ENCODE data around the gene RELA. TPM values are rescaled to one million over a fixed set of nuclear protein-coding genes. Genes with fewer than 3 reads are reported as not detected.

RELA gene
- polyA plus RNA-seq, 2 of the 4 experiments (the other 2 are of a cell fraction): 28.9 to 55.1 TPM

DNA sequence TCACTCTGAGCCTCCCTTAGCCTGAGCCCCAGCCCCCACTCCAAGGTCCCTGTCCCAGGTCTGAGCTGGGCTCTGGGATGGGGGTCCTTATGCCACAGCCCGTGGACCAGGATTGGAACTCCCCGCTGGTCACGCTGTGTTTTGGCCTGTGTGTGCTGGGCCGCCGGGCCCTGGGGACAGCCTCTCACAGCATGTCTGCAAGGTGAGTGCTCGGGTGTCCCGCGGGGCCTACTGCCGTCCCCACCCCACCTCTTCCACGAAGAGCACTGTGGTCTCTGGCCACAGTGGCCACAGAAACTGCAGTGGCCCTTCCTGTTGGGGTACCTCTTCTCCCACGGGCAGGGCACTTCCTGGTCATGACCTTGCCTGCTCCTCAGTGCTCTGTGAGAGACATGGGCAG is 28.3 kb downstream of the RELA start:
- ChIA-PET POLR2A (no interaction called here), CTCF (interaction anchor here (8.2 kb wide), 1 partner anchor 9 kb away, joined by 54 read pairs; no protein-coding TSS in a partner anchor)
- TF ChIP-seq ATOH8 (CRISPR knock-in tag; IDR thresholded peaks at IDR 0.05; ENCODE audit: low read depth): no peak
- no peak for TF ChIP-seq MAZ (IDR thresholded peaks at IDR 0.05; ENCODE audit: borderline replicate concordance, low read depth, low read length)
- no peak for TF ChIP-seq CEBPB (IDR thresholded peaks at IDR 0.05)
- no peak for TF ChIP-seq RNF2 (IDR thresholded peaks at IDR 0.05; ENCODE audit: borderline replicate concordance, low read depth)
- no peak for ATAC-seq
- no peak overlapping the region for H3K27ac ChIP-seq
- no peak overlapping the region for H3K4me3 ChIP-seq
- no peaks in the 10 kb centered on the region for H3K9me3 ChIP-seq
- H3K4me1 ChIP-seq: peaks cover 16% of the 10 kb centered on the region
- no peak overlapping the region for H3K4me2 ChIP-seq
- no peak for FAIRE-seq
- DNase-seq (ENCODE audit: low read depth in 1 of 2, low spot score in 1 of 2): no peak
- 96% methylated on average over 7 of the region's 11 CpGs for WGBS (ENCODE audit: missing lambda C conversion rate)

DNA sequence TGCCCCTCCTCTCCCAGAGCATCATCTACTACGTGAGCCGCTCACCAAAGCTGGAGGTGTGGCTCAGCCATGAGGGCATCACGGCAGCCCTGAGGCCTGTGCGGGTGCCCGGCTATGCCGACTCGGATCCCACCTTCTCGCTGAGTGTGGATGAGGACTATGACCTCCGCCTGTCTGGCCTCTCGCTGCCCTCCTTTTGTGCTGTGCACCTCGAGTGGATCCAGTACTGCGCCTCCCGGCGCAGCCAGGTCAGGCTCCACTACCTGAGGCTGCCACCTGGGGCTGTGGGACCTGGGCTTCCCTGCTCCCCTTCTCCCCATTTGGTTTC is 28.6 kb downstream of the RELA start:
- POLR2A ChIA-PET: no interaction called here
- TF ChIP-seq NR3C1 (IDR thresholded peaks at IDR 0.05) (no peak), POLR2AphosphoS2 (conservative IDR thresholded peaks at IDR 0.05; ENCODE audit: low read length) (no peak), HDAC2 (IDR thresholded peaks at IDR 0.05) (no peak), RCOR1 (IDR thresholded peaks at IDR 0.05; ENCODE audit: low read depth, low read length) (no peak), SREBF2 (IDR thresholded peaks at IDR 0.05) (no peak), RFX5 (IDR thresholded peaks at IDR 0.05) (no peak)
- TF ChIP-seq, protein P1, sequence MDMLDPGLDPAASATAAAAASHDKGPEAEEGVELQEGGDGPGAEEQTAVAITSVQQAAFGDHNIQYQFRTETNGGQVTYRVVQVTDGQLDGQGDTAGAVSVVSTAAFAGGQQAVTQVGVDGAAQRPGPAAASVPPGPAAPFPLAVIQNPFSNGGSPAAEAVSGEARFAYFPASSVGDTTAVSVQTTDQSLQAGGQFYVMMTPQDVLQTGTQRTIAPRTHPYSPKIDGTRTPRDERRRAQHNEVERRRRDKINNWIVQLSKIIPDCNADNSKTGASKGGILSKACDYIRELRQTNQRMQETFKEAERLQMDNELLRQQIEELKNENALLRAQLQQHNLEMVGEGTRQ (IDR thresholded peaks at IDR 0.05): no peak

DNA sequence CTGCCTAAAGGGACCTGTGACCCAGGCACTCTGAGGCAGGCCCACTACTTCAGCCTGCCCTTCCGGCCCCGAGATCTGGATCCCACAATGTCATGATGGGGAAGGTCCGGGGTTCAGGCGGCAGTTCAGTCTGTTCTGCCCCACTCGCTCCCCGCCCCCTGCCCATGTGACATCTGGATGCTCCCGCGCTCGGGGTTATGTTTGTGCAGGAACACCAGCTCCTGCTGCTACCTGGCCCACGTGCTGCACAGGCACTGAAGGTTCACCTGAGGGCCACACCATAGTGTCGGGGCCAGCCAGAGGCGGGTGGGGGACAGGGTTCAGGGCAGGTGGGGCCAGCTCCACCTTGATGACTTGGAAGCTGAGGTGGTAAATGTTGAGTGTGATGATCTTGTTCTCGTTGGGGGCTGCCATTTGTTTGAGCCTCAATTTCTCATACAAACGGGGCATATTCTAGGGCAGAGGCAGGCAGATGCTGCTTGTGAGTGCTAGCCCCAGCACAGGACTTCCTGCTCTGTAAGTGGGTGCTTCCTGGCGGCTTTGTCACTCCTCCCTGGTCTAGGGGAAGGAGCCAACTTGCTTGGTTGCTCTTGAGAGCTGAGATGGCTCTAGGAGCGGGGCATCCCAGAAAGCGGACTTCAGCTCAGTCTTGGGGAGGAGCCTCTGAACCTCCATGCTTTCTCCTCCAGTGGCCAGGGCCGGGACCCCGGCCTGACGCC is 29.2 kb downstream of the RELA start:
- ChIA-PET CTCF (interaction anchor here (0.7 to 8.2 kb wide), 6 partner anchors 9 to 251 kb away, joined by 3 to 54 read pairs (median 6); no protein-coding TSS in a partner anchor), POLR2A (no interaction called here)

More for the DNA sequence above, 28.6 kb downstream of the RELA start:
- Histone ChIP-seq H3K4me3 (no peak overlapping the region), H3K27ac (no peak overlapping the region), H3K4me2 (no peak overlapping the region), H3K9me3 (no peaks in the 10 kb centered on the region), H3K4me1 (peaks cover 16% of the 10 kb centered on the region)
- no peak for FAIRE-seq
- DNase-seq (ENCODE audit: low read depth in 1 of 2, low spot score in 1 of 2): no peak
- no peak for ATAC-seq
- 90% methylated on average over 14 of the region's 14 CpGs for WGBS (ENCODE audit: missing lambda C conversion rate)
- CTCF ChIA-PET: interaction anchor here (1.0 to 8.2 kb wide), 3 partner anchors 9 to 250 kb away, joined by 4 to 54 read pairs (median 8); no protein-coding TSS in a partner anchor

DNA sequence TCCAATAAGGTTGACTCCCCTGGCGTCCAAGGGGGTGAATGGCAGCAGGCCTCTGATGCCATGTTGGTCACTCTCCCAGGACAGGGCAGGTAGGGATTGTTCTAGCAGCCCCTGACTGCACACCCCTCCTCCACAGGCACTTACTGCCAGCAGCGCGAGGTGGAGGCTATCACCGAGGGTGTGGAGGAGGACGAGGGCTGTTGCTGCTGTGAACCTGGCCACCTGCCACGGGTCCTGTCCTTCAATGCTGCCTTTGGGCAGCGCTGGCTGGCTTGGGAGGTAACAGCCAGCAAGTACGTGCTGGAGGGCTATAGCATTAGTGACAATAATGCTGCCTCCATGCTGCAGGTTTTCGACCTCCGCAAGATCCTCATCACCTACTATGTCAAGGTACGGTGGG is 32.5 kb downstream of the RELA start:
- no peak for ATAC-seq
- CTCF ChIA-PET: no interaction called here
- no peak for TF ChIP-seq EP300 (IDR thresholded peaks at IDR 0.05)
- TF ChIP-seq E2F6 (IDR thresholded peaks at IDR 0.05; ENCODE audit: borderline replicate concordance, low read depth): no peak
- TF ChIP-seq POLR2AphosphoS2 (conservative IDR thresholded peaks at IDR 0.05; ENCODE audit: low read length): no peak
- TF ChIP-seq TFCP2L1 (CRISPR knock-in tag; IDR thresholded peaks at IDR 0.05): no peak
- TF ChIP-seq PBX3 (IDR thresholded peaks at IDR 0.05): no peak
- no peak for TF ChIP-seq ZFP36 (IDR thresholded peaks at IDR 0.05; ENCODE audit: borderline replicate concordance, partially characterized antibody)
- no peak for TF ChIP-seq ATOH8 (CRISPR knock-in tag; IDR thresholded peaks at IDR 0.05; ENCODE audit: low read depth)
- TF ChIP-seq SMC3 (IDR thresholded peaks at IDR 0.05): no peak
- TF ChIP-seq CEBPB (IDR thresholded peaks at IDR 0.05): no peak
- no peak for TF ChIP-seq CHD2 (IDR thresholded peaks at IDR 0.05; ENCODE audit: low read length, partially characterized antibody)
- no peak for TF ChIP-seq HEYL (CRISPR knock-in tag; IDR thresholded peaks at IDR 0.05)
- TF ChIP-seq MYC (IDR thresholded peaks at IDR 0.05; ENCODE audit: borderline replicate concordance, low read length): no peak
- TF ChIP-seq FOSB (CRISPR knock-in tag; IDR thresholded peaks at IDR 0.05): no peak

More for the DNA sequence above, 29.2 kb downstream of the RELA start:
- H3K4me1 ChIP-seq: peaks cover 12% of the 10 kb centered on the region
- H3K4me3 ChIP-seq: no peak overlapping the region
- FAIRE-seq: no peak
- ATAC-seq: no peak
- no peak for DNase-seq (ENCODE audit: low read depth in 1 of 2, low spot score in 1 of 2)
- no peak for TF ChIP-seq NR3C1 (IDR thresholded peaks at IDR 0.05)
- no peak for TF ChIP-seq E2F6 (IDR thresholded peaks at IDR 0.05; ENCODE audit: borderline replicate concordance, low read depth)
- no peak for TF ChIP-seq FOSB (CRISPR knock-in tag; IDR thresholded peaks at IDR 0.05)
- no peak for TF ChIP-seq SREBF2 (IDR thresholded peaks at IDR 0.05)
- TF ChIP-seq RFX5 (IDR thresholded peaks at IDR 0.05): no peak
- no peak for TF ChIP-seq EHF (CRISPR knock-in tag; IDR thresholded peaks at IDR 0.05)
- TF ChIP-seq HDAC2 (IDR thresholded peaks at IDR 0.05): no peak
- 87% methylated on average over 14 of the region's 20 CpGs for WGBS (ENCODE audit: missing lambda C conversion rate)
- no peaks in the 10 kb centered on the region for H3K9me3 ChIP-seq
- no peak overlapping the region for H3K4me2 ChIP-seq
- no peak overlapping the region for H3K27ac ChIP-seq

More for the DNA sequence above, 32.5 kb downstream of the RELA start:
- POLR2A ChIA-PET: no interaction called here
- no peak overlapping the region for H3K4me3 ChIP-seq
- no peaks in the 10 kb centered on the region for H3K9me3 ChIP-seq
- FAIRE-seq (no peak), DNase-seq (ENCODE audit: low read depth in 1 of 2, low spot score in 1 of 2) (no peak)
- no peak overlapping the region for H3K27ac ChIP-seq
- WGBS (ENCODE audit: missing lambda C conversion rate): 86% methylated on average over 11 of the region's 11 CpGs
- no peak overlapping the region for H3K4me2 ChIP-seq
- H3K4me1 ChIP-seq: no peaks in the 10 kb centered on the region
